Measurements from ENCODE around the gene TRPM3.

The TRPM3 gene

GRCh38 chr9:70580606-70581195, 540.7 kb downstream of the TRPM3 start:
- no peak for ATAC-seq
- TF ChIP-seq ZFP30 (CRISPR knock-in tag; IDR thresholded peaks at IDR 0.05) (no peak), CSRNP3 (CRISPR knock-in tag; IDR thresholded peaks at IDR 0.05) (no peak), ZNF565 (CRISPR knock-in tag; conservative IDR thresholded peaks at IDR 0.05; ENCODE audit: low read depth) (no peak), ZC3H10 (CRISPR knock-in tag; IDR thresholded peaks at IDR 0.05) (no peak), ESRRG (CRISPR knock-in tag; IDR thresholded peaks at IDR 0.05) (no peak), OSR1 (CRISPR knock-in tag; IDR thresholded peaks at IDR 0.05) (no peak), CREB5 (CRISPR knock-in tag; IDR thresholded peaks at IDR 0.05; ENCODE audit: low read depth) (no peak), CSDC2 (CRISPR knock-in tag; IDR thresholded peaks at IDR 0.05) (no peak), POU6F1 (CRISPR knock-in tag; IDR thresholded peaks at IDR 0.05; ENCODE audit: borderline replicate concordance, low read depth) (no peak), ZFP3 (CRISPR knock-in tag; IDR thresholded peaks at IDR 0.05) (no peak), ARNTL (CRISPR knock-in tag; IDR thresholded peaks at IDR 0.05; ENCODE audit: borderline replicate concordance, low read depth) (no peak), ISL1 (CRISPR knock-in tag; IDR thresholded peaks at IDR 0.05) (no peak), PATZ1 (CRISPR knock-in tag; IDR thresholded peaks at IDR 0.05; ENCODE audit: borderline replicate concordance) (no peak), TCF4 (CRISPR knock-in tag; IDR thresholded peaks at IDR 0.05; ENCODE audit: borderline replicate concordance) (no peak), GLIS3 (CRISPR knock-in tag; IDR thresholded peaks at IDR 0.05) (no peak), ZNF8 (CRISPR knock-in tag; IDR thresholded peaks at IDR 0.05) (no peak)

- TF ChIP-seq ARNTL (CRISPR knock-in tag; IDR thresholded peaks at IDR 0.05; ENCODE audit: borderline replicate concordance, low read depth) (no peak), TOX (CRISPR knock-in tag; IDR thresholded peaks at IDR 0.05; ENCODE audit: borderline replicate concordance) (no peak), ZNF565 (CRISPR knock-in tag; conservative IDR thresholded peaks at IDR 0.05; ENCODE audit: low read depth) (no peak), ZFP3 (CRISPR knock-in tag; IDR thresholded peaks at IDR 0.05) (no peak), ESRRG (CRISPR knock-in tag; IDR thresholded peaks at IDR 0.05) (no peak), CREB5 (CRISPR knock-in tag; IDR thresholded peaks at IDR 0.05; ENCODE audit: low read depth) (no peak), ZFP30 (CRISPR knock-in tag; IDR thresholded peaks at IDR 0.05) (no peak), ZNF8 (CRISPR knock-in tag; IDR thresholded peaks at IDR 0.05) (no peak), ZC3H10 (CRISPR knock-in tag; IDR thresholded peaks at IDR 0.05) (no peak), CSDC2 (CRISPR knock-in tag; IDR thresholded peaks at IDR 0.05) (no peak), PATZ1 (CRISPR knock-in tag; IDR thresholded peaks at IDR 0.05; ENCODE audit: borderline replicate concordance) (no peak), POU6F1 (CRISPR knock-in tag; IDR thresholded peaks at IDR 0.05; ENCODE audit: borderline replicate concordance, low read depth) (no peak), TSHZ2 (CRISPR knock-in tag; IDR thresholded peaks at IDR 0.05) (no peak), RARB (CRISPR knock-in tag; IDR thresholded peaks at IDR 0.05) (no peak)
- ATAC-seq, result no peak
Observed at GRCh38 chr9:70579686-70580085, 541.7 kb downstream of the TRPM3 start.

All from SK-N-SH treated with all-trans-retinoic acid at 6 μM for 48 hours (cell line).